GM19351 (cell line): Measurements from ENCODE around the gene SPRR2D.
"Not testable (repeated sequence)": the region's sequence is repeated elsewhere in the genome, so short reads cannot be mapped to it uniquely, and the experiment has no call there.

ENCODE experiments used
- ATAC-seq: cut with Tn5 transposase; IDR thresholded peaks from one replicate; pipeline ENCODE4 v1.9.1; 2021; ENCODE audit warnings: mild to moderate bottlenecking, moderate library complexity; ENCODE audit not compliant: unreplicated experiment

The SPRR2D gene

DNA sequence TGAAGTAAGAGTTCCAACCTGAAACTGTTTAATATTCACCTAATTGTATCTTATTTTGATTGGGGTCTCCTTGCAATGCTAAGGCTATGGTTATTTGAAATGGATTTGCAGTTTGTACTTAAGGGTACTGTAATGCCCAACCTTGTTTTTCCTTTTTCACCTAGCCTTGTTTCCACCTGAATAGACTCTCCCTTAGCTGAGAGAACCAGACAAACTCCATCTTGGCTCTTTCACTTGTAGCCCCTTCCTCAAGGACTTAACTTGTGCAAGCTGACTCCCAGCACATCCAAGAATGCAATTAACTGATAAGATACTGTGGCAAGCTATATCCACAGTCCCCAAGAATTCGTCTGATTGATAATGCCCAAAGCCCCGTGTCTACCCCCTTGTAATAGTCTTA, 19.1 kb downstream of the SPRR2D start:
- ATAC-seq: not testable (repeated sequence)

DNA sequence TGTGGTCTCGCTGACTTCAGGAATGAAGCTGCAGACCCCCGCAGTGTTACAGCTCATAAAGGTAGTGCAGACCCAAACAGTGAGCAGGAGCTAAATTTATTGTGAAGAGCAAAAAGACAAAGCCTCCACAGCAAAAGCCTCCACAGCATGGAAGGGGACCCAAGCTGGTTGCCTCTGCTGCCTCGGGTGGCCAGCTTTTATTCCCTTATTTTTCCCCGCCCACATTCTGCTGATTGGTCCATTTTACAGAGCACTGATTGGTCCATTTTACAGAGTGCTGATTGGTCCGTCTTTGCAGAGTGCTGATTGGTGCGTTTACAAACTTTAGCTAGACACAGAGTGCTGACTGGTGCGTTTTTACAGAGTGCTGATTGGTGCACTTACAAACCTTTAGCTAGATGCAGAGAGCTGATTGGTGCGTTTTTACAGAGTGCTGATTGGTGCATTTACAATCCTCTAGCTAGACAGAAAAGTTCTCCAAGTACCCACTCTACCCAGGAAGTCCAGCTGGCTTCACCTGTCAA, 29.6 kb downstream of the SPRR2D start:
- ATAC-seq: not testable (repeated sequence)

DNA sequence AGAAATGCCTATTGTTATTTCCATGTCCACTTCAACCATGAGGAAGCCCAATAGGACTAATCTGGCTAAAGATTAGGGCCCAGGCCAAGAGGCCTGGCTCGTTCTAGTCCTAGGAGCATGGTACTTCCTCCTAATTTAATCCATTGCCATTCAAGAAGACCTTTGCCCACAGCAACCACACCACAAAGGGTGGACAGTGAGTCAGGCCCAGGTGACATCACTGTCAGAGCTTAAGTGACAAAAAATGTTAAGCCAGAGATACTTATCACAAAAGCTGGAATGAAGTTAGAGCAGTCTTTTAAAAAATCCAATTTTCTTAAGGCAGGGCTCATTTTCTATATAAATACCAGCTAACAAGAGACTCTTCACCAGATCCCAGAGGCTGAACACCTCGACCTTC, 39.5 kb downstream of the SPRR2D start, which contains the start of gene SPRR3:
Gene SPRR3 (plus strand): TSS at position 368 of the 400 bp plus-strand sequence. CDS start 1,272 bp downstream, outside the sequence.
- ATAC-seq: no peak

DNA sequence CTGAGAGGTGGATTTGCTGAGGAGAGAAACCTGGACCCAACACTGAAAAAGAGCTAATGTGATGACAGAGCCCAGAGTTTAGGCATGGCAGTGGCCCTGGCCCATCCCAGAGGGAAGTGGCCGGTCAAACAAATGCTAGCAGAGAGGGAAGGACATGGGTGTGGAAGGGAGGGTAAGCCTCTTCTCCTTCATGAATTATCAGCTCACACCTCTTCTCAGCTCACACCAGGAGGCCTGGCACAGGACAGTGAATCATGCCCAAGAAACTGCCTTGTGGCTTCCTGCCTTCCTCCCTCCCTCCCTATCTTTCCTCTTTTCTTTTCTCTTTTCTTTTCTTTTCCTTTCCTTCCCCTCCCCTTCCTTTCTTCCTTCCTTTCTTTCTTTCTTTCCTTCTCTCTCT, 40.6 kb downstream of the SPRR2D start:
- no peak for ATAC-seq

DNA sequence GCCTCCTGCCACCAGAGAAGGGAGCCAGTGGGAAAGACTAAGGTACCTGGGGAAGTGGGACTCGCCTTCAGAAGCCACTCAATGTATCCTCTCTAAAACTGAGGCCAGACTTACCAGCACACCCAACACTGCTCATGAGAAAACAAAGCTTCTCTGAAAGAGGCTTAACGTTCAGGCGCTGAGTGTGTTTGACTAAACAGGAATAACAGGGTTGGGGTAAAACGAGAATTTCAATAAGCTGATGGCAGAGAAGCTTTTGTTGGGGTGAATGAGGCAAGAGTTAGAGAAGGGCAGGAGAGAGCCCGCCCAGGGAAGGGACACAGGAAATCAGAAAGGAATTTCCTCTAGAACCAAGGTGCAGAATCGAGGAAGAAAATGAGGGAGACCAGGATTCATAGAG, 41.1 kb downstream of the SPRR2D start:
- ATAC-seq: no peak

DNA sequence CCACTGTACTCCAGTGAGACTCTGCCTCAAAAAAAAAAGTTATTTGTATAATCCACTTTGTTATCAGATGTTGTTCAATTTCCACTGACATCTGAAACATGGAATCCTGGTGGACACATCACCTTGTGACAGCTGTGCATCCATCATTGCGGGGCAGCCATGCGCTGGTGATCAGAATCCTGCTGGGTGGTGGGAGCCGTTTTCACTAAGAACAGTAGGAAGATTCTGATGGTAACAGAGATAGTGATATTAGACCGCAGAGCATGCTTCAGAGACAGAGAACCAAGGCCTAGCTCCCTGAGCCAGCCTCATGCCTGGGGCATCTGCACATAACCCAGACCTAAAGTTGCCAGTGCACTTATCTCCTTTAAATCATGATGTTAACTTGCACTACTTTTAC, 42.4 kb downstream of the SPRR2D start:
- no peak for ATAC-seq

DNA sequence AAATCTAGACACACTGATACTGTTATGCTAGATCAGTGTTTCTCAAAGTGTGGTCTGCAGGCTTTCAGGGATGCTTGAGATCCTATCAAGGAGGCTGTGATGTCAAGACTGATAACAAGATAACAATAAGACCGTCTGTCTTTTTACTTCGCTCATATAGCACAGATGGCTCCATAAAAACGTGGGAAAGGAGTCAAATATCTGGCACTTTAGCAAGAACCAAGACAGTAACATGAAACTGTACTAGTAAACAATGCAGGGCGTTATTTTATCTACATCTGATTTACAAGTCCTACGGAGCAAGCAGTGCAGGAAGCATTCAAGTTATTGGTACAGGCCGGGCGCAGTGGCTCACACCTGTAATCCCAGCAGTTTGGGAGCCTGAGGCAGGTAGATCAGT, 43.0 kb downstream of the SPRR2D start:
- ATAC-seq: no peak

DNA sequence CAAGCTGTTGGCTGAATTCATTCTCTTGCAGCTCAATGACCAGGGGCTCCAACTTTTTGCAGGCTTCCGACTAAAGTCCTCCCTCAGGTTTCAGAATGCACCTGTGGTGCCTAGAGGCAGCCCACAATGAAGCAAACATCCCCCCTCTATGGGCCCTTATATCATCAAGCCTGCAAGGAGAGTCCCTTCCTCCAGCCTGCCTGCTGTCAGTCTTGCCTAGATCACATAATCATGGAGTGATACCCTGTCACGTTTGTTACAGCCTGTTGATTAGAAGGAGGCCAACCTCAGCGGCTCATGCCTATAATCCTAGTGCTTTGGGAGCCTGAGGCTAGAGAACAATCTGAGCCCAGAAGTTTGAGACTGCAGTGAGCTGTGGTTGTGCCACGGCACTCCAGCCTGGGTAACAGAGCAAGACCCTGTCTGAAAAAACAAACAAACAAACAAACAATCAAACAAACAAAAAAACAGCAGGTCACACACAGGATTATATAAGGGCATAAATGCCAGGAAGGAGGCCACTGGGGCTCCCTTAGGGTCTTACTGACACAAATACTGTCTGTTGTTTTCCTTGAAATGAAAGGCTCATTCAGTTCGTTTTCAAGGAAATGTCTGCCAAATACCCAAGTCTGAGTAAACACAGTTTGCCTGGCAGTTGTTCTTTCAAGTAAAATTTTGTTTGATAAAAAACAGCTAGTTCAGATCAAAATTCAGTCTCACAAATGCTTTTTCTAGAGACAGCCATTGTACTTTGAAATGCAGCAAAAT, 44.1 kb downstream of the SPRR2D start:
- no peak for ATAC-seq

DNA sequence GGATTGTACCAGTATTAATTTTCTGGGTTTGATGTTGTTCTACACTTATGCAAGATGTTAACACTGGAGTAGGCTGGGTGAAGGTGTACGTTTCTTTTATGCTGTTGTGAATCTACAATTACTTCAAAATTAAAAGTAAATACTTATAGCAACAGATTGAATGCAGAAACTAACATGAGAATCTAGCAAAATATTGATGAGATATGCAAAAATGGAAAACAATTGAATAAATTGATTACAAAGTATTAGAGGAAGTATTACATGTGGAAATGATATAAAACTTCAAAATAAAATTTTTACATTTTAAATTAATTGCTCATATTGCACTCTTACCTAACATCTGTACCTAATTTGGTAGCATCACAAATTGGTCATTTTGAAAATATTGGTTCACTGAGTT, 45.1 kb downstream of the SPRR2D start:
- no peak for ATAC-seq

DNA sequence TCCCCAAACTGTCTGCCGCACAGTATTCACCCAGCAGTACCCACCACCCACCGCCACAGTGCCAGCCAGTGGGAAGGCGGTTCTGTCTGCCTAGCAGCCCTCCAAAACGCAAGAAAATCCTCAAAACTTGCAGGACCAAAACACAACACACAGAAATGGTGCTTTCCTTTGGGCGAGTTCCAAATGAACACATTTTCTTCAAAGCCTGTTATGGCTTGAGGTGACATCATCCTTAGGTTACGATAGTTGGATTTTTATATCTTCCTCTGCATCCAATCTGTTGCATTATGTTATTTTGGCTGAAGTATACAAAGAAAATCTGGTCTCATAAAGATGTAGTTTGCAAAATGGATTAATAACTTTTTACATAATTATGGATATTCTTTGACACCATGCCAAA, 47.7 kb downstream of the SPRR2D start:
- ATAC-seq: no peak
